ENCODE data around the gene UTP20.
"Not testable (repeated sequence)": the region's sequence is repeated elsewhere in the genome, so short reads cannot be mapped to it uniquely, and the experiment has no call there.

Gene UTP20

GRCh38 chr12:101407436-101408345 is 127.8 kb downstream of the UTP20 start, which contains the start of gene ARL1:
TSS of gene ARL1 (minus strand) at chr12:101407772. CDS start at chr12:101407645, 127 bp downstream.
- DNase-seq (ENCODE audit: insufficient read length, low spot score) (peak; percentile 65), FAIRE-seq (peak; percentile 93)
- TF ChIP-seq POLR2A (IDR thresholded peaks at IDR 0.05; ENCODE audit: low read depth, low read length) (peak; percentile 72), PAX5 (IDR thresholded peaks at IDR 0.05; ENCODE audit: insufficient read depth, low read length, severe bottlenecking) (no peak), SPI1 (IDR thresholded peaks at IDR 0.05; ENCODE audit: low read depth, low read length) (no peak), POLR2AphosphoS5 (IDR thresholded peaks at IDR 0.05; ENCODE audit: low read depth, low read length) (peak; percentile 74), TAF1 (IDR thresholded peaks at IDR 0.05; ENCODE audit: low read depth, low read length) (peak; percentile 91), POU2F2 (IDR thresholded peaks at IDR 0.05; ENCODE audit: low read depth, low read length) (peak; percentile 50; the same call in 1 of the 2 replicates)

GRCh38 chr12:101410169-101410568 is 130.3 kb downstream of the UTP20 start:
- not testable (repeated sequence) for FAIRE-seq

GRCh38 chr12:101414533-101415119 is 134.7 kb downstream of the UTP20 start:
- DNase-seq (ENCODE audit: insufficient read length, low spot score) (no peak), FAIRE-seq (peak; percentile 62)
- TF ChIP-seq TAF1 (IDR thresholded peaks at IDR 0.05; ENCODE audit: low read depth, low read length) (no peak), POU2F2 (IDR thresholded peaks at IDR 0.05; ENCODE audit: low read depth, low read length) (no peak), SPI1 (IDR thresholded peaks at IDR 0.05; ENCODE audit: low read depth, low read length) (no peak)

More at GRCh38 chr12:101410169-101410568, 130.3 kb downstream of the UTP20 start:
- not testable (repeated sequence) for DNase-seq (ENCODE audit: insufficient read length, low spot score)

- TF ChIP-seq PAX5 (IDR thresholded peaks at IDR 0.05; ENCODE audit: insufficient read depth, low read length, severe bottlenecking): no peak
- no peak for TF ChIP-seq SPI1 (IDR thresholded peaks at IDR 0.05; ENCODE audit: low read depth, low read length)
- TF ChIP-seq POLR2A (IDR thresholded peaks at IDR 0.05; ENCODE audit: low read depth, low read length): no peak
- TF ChIP-seq POLR2AphosphoS5 (IDR thresholded peaks at IDR 0.05; ENCODE audit: low read depth, low read length): no peak
- TF ChIP-seq TAF1 (IDR thresholded peaks at IDR 0.05; ENCODE audit: low read depth, low read length): no peak
- TF ChIP-seq POU2F2 (IDR thresholded peaks at IDR 0.05; ENCODE audit: low read depth, low read length): no peak
- FAIRE-seq: no peak
- DNase-seq (ENCODE audit: insufficient read length, low spot score): no peak
Observed at GRCh38 chr12:101415228-101415627, 135.3 kb downstream of the UTP20 start.

- DNase-seq (ENCODE audit: insufficient read length, low spot score); FAIRE-seq: not testable (repeated sequence)
Observed at GRCh38 chr12:101422066-101422465, 142.2 kb downstream of the UTP20 start.

GRCh38 chr12:101424620-101425019 is 144.7 kb downstream of the UTP20 start:
- FAIRE-seq (no peak), DNase-seq (ENCODE audit: insufficient read length, low spot score) (no peak)
- no peak for TF ChIP-seq TAF1 (IDR thresholded peaks at IDR 0.05; ENCODE audit: low read depth, low read length)
- no peak for TF ChIP-seq POU2F2 (IDR thresholded peaks at IDR 0.05; ENCODE audit: low read depth, low read length)
- no peak for TF ChIP-seq SPI1 (IDR thresholded peaks at IDR 0.05; ENCODE audit: low read depth, low read length)
- TF ChIP-seq POLR2AphosphoS5 (IDR thresholded peaks at IDR 0.05; ENCODE audit: low read depth, low read length): no peak
- TF ChIP-seq POLR2A (IDR thresholded peaks at IDR 0.05; ENCODE audit: low read depth, low read length): no peak
- no peak for TF ChIP-seq PAX5 (IDR thresholded peaks at IDR 0.05; ENCODE audit: insufficient read depth, low read length, severe bottlenecking)

- no peak for FAIRE-seq
- no peak for DNase-seq (ENCODE audit: insufficient read length, low spot score)
- TF ChIP-seq POU2F2 (IDR thresholded peaks at IDR 0.05; ENCODE audit: low read depth, low read length) (no peak), PAX5 (IDR thresholded peaks at IDR 0.05; ENCODE audit: insufficient read depth, low read length, severe bottlenecking) (no peak), SPI1 (IDR thresholded peaks at IDR 0.05; ENCODE audit: low read depth, low read length) (no peak), TAF1 (IDR thresholded peaks at IDR 0.05; ENCODE audit: low read depth, low read length) (no peak), POLR2AphosphoS5 (IDR thresholded peaks at IDR 0.05; ENCODE audit: low read depth, low read length) (no peak), POLR2A (IDR thresholded peaks at IDR 0.05; ENCODE audit: low read depth, low read length) (no peak)
Observed at GRCh38 chr12:101430456-101430855, 150.6 kb downstream of the UTP20 start.

- DNase-seq (ENCODE audit: insufficient read length, low spot score) (no peak), FAIRE-seq (no peak)
- TF ChIP-seq TAF1 (IDR thresholded peaks at IDR 0.05; ENCODE audit: low read depth, low read length) (no peak), POU2F2 (IDR thresholded peaks at IDR 0.05; ENCODE audit: low read depth, low read length) (no peak), POLR2AphosphoS5 (IDR thresholded peaks at IDR 0.05; ENCODE audit: low read depth, low read length) (no peak), PAX5 (IDR thresholded peaks at IDR 0.05; ENCODE audit: insufficient read depth, low read length, severe bottlenecking) (no peak)
Observed at GRCh38 chr12:101436136-101436535, 156.2 kb downstream of the UTP20 start.
